Fibroblast of villous mesenchyme (primary cell): ENCODE measurements around the gene KLB. TPM values are rescaled to one million over a fixed set of nuclear protein-coding genes. Genes with fewer than 3 reads are reported as not detected.

Experiments used
- DNase-seq: peaks from one replicate; pipeline ENCODE4 v3.0.0-alpha.2; 2010; ENCODE audit warnings: low read depth
- H3K4me3 ChIP-seq: 2 replicates; pipeline ENCODE4 v1.5.1; 2011; ENCODE audit warnings: low read depth, mild to moderate bottlenecking, low read length
- CTCF ChIP-seq: IDR thresholded peaks from 2 replicates; pipeline ENCODE4 v1.5.1; 2012; ENCODE audit warnings: low read depth, mild to moderate bottlenecking, low read length; ENCODE audit not compliant: insufficient read depth
- total RNA-seq: library from RNA; depleted of rRNA; stranded (reverse); fragments of >200 nt; gene quantifications from 2 replicates; pipeline ENCODE4 v1.2.3, GENCODE V29; 2012

Gene KLB
- total RNA-seq, 1 donor = not detected

GRCh38 chr4:39480902-39481695 lies 74.4 kb downstream of the KLB start:
- DNase-seq = no peak
- H3K4me3 ChIP-seq = no peak overlapping the region
- no peak for TF ChIP-seq CTCF

- no peak for DNase-seq
- no peak for TF ChIP-seq CTCF
- no peak overlapping the region for H3K4me3 ChIP-seq
Observed at GRCh38 chr4:39484582-39485272, 78.0 kb downstream of the KLB start.

GRCh38 chr4:39486221-39486804 lies 79.6 kb downstream of the KLB start:
- H3K4me3 ChIP-seq = no peak overlapping the region
- DNase-seq = no peak
- TF ChIP-seq CTCF = no peak

GRCh38 chr4:39490322-39490721 lies 83.6 kb downstream of the KLB start:
- TF ChIP-seq CTCF = no peak
- DNase-seq = no peak
- H3K4me3 ChIP-seq = no peak overlapping the region

- no peak for TF ChIP-seq CTCF
- no peak for DNase-seq
- H3K4me3 ChIP-seq = no peak overlapping the region
Observed at GRCh38 chr4:39494354-39494753, 87.6 kb downstream of the KLB start.

GRCh38 chr4:39495446-39496213 lies 88.9 kb downstream of the KLB start:
- no peak overlapping the region for H3K4me3 ChIP-seq
- DNase-seq = no peak
- no peak for TF ChIP-seq CTCF
